Gastroesophageal sphincter (tissue), 3 donors: ENCODE measurements around the gene MBOAT2.

Experiments
- POLR2A ChIP-seq, 2 donors: fragments of 450-650 bp; IDR thresholded peaks; one replicate each; pipeline ENCODE4 v1.6.1; 2017; ENCODE audit warnings: antibody characterized with exemption in 2 of 2, mild to moderate bottlenecking in 2 of 2, moderate library complexity in 1 of 2
- POLR2AphosphoS5 ChIP-seq: sonication (generic); formaldehyde crosslinking; IDR thresholded peaks from one replicate; pipeline ENCODE4 v1.6.1; 2017; ENCODE audit warnings: antibody characterized with exemption
- TF ChIP-seq, protein P1 (sequence below), 4 experiments: fragments of 200-600 bp in 2 of 4; fragments of 450-650 bp in 2 of 4; sonication (generic) in 1 of 4; IDR thresholded peaks; one replicate each; pipeline ENCODE4 v1.5.1; 2017 to 2019; ENCODE audit warnings: antibody characterized with exemption in 4 of 4, mild to moderate bottlenecking in 2 of 4, moderate library complexity in 2 of 4

DNA sequence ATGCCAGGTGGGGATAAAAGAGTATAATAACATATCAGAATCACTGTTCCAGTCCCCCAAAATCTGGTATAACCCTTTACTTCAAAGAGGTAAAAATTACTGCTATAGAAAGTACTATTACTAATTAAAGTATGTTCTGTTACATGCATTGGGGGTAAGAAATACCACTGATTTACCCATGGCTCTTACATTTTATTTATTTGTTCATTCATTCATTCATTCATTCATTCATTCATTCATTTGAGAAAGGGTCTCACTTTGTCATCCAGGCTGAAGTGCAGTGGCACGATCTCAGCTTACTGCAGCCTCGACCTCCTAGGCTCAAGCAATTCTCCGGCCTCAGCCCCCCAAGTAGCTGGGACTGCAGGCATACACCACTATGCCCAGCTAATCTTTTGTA, 74.4 kb downstream of the MBOAT2 start:
- TF ChIP-seq, protein P1, sequence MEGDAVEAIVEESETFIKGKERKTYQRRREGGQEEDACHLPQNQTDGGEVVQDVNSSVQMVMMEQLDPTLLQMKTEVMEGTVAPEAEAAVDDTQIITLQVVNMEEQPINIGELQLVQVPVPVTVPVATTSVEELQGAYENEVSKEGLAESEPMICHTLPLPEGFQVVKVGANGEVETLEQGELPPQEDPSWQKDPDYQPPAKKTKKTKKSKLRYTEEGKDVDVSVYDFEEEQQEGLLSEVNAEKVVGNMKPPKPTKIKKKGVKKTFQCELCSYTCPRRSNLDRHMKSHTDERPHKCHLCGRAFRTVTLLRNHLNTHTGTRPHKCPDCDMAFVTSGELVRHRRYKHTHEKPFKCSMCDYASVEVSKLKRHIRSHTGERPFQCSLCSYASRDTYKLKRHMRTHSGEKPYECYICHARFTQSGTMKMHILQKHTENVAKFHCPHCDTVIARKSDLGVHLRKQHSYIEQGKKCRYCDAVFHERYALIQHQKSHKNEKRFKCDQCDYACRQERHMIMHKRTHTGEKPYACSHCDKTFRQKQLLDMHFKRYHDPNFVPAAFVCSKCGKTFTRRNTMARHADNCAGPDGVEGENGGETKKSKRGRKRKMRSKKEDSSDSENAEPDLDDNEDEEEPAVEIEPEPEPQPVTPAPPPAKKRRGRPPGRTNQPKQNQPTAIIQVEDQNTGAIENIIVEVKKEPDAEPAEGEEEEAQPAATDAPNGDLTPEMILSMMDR (IDR thresholded peaks at IDR 0.05): no peak
- TF ChIP-seq POLR2A (IDR thresholded peaks at IDR 0.05) (no peak), POLR2AphosphoS5 (no peak)
